Smooth muscle cell (in vitro differentiated cells): ENCODE measurements around the gene NKAIN2. TPM values are rescaled to one million over a fixed set of nuclear protein-coding genes. Genes with fewer than 3 reads are reported as not detected.

ENCODE experiments used
- DNase-seq: peaks from one replicate; lab custom pipeline; 2025; ENCODE audit not compliant: unreplicated experiment; lab: John Stamatoyannopoulos, UW
- H2AFZ ChIP-seq: fragments of 200-600 bp; sonication (generic); 2 replicates; pipeline ENCODE4 v1.6.0; 2016; ENCODE audit warnings: antibody characterized with exemption, low read depth, mild to moderate bottlenecking
- H3F3A ChIP-seq: fragments of 200-600 bp; sonication (generic); 2 replicates; pipeline ENCODE4 v1.6.0; 2017; ENCODE audit warnings: antibody characterized with exemption, low read depth
- H3K27ac ChIP-seq: fragments of 200-600 bp; sonication (generic); 2 replicates; pipeline ENCODE4 v1.5.1; 2016; ENCODE audit warnings: low read depth, mild to moderate bottlenecking
- H3K27me3 ChIP-seq: fragments of 200-600 bp; sonication (generic); 2 replicates; pipeline ENCODE4 v1.6.1; 2016; ENCODE audit warnings: low read depth, mild to moderate bottlenecking
- H3K36me3 ChIP-seq: fragments of 200-600 bp; sonication (generic); 2 replicates; pipeline ENCODE4 v1.5.1; 2016; ENCODE audit warnings: low read depth
- H3K4me1 ChIP-seq: fragments of 200-600 bp; sonication (generic); 2 replicates; pipeline ENCODE4 v1.5.1; 2016; ENCODE audit warnings: low read depth
- H3K4me2 ChIP-seq: fragments of 200-600 bp; sonication (generic); 2 replicates; pipeline ENCODE4 v1.6.0; 2016; ENCODE audit warnings: mild to moderate bottlenecking
- H3K4me3 ChIP-seq: fragments of 200-600 bp; sonication (generic); 2 replicates; pipeline ENCODE4 v1.5.1; 2016; ENCODE audit warnings: mild to moderate bottlenecking
- H3K79me2 ChIP-seq: fragments of 200-600 bp; sonication (generic); 2 replicates; pipeline ENCODE4 v1.6.0; 2016; ENCODE audit warnings: low read depth, mild to moderate bottlenecking
- H3K9ac ChIP-seq: fragments of 200-600 bp; sonication (generic); 2 replicates; pipeline ENCODE4 v1.6.0; 2016; ENCODE audit warnings: low read depth
- H3K9me3 ChIP-seq: fragments of 200-600 bp; sonication (generic); replicated peaks from 2 replicates; pipeline ENCODE4 v1.5.1; 2016; ENCODE audit warnings: low read depth
- H4K20me1 ChIP-seq: fragments of 200-600 bp; sonication (generic); 2 replicates; pipeline ENCODE4 v1.6.0; 2016; ENCODE audit warnings: low read depth
- WGBS: methylation state at CpG from one replicate; pipeline ENCODE4 v1.1.7; 2016; ENCODE audit warnings: low lambda C conversion rate; 5-methylcytosine and 5-hydroxymethylcytosine counted together
- polyA plus RNA-seq: library from polyadenylated mRNA; unstranded; fragments of >200 nt; fragmentation: Nextera tagmentation; extraction: Ambion mirVana; gene quantifications from 2 replicates; pipeline ENCODE4 v1.2.1, GENCODE V29; 2016
- total RNA-seq: library from RNA; depleted of rRNA; stranded (reverse); fragments of >200 nt; gene quantifications from 2 replicates; pipeline ENCODE4 v1.2.3, GENCODE V29; 2014
- TF ChIP-seq, protein P1 (sequence below): fragments of 200-600 bp; sonication (generic); IDR thresholded peaks from 2 replicates; pipeline ENCODE4 v1.5.1; 2017; ENCODE audit warnings: borderline replicate concordance, mild to moderate bottlenecking, antibody characterized with exemption; ENCODE audit not compliant: insufficient read depth, poor library complexity, severe bottlenecking

Gene NKAIN2
- total and polyA plus RNA-seq, 2 experiments from 2014 or later = 0.09 TPM; not detected in 1

DNA sequence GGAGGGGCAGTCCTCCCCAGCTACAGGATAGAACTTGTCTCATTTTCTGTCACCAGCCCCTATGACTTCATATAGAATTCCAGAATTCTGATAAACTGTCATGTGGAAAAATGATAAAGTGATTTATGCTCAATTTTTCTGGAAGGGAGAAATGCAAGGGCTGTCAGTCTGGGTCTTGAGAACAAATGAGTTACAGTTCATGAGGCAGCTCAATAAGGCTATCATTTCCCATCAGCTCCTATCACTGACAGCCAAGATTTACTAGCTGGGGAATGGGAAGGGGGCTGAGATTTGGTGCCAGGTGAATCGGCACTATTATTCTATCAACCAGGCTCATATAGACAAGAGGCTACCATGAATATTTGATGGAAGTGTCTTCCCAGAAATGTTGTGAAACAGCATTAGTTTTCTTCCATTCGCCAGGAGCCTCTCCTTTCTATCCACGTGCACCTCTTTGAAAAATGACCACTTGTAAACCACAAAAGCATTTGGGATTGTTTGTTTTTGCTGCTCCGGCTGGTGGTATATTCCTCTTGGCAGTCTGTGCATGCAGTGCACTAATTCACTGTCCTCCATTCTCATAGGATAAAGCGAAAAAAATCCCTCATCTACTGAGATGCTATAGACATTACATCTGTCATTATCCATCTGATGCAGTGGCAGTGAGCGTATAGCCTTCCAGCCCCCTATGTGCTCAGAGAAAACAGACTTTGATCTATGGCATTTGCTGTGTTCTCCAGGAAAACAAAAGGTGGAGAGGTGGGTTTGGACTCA is 629.9 kb downstream of the NKAIN2 start:
- 93% methylated on average over 6 of the region's 6 CpGs for WGBS
- Histone ChIP-seq H4K20me1 (no peaks in the 10 kb centered on the region), H3K4me2 (no peak overlapping the region), H3K27me3 (no peaks in the 10 kb centered on the region), H2AFZ (no peak overlapping the region), H3K36me3 (no peaks in the 10 kb centered on the region), H3K4me3 (no peak overlapping the region), H3K9ac (no peak overlapping the region), H3K27ac (no peak overlapping the region), H3F3A (no peaks in the 10 kb centered on the region), H3K9me3 (no peaks in the 10 kb centered on the region), H3K79me2 (no peaks in the 10 kb centered on the region), H3K4me1 (no peaks in the 10 kb centered on the region)
- no peak for DNase-seq
- TF ChIP-seq, protein P1, sequence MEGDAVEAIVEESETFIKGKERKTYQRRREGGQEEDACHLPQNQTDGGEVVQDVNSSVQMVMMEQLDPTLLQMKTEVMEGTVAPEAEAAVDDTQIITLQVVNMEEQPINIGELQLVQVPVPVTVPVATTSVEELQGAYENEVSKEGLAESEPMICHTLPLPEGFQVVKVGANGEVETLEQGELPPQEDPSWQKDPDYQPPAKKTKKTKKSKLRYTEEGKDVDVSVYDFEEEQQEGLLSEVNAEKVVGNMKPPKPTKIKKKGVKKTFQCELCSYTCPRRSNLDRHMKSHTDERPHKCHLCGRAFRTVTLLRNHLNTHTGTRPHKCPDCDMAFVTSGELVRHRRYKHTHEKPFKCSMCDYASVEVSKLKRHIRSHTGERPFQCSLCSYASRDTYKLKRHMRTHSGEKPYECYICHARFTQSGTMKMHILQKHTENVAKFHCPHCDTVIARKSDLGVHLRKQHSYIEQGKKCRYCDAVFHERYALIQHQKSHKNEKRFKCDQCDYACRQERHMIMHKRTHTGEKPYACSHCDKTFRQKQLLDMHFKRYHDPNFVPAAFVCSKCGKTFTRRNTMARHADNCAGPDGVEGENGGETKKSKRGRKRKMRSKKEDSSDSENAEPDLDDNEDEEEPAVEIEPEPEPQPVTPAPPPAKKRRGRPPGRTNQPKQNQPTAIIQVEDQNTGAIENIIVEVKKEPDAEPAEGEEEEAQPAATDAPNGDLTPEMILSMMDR = no peak

DNA sequence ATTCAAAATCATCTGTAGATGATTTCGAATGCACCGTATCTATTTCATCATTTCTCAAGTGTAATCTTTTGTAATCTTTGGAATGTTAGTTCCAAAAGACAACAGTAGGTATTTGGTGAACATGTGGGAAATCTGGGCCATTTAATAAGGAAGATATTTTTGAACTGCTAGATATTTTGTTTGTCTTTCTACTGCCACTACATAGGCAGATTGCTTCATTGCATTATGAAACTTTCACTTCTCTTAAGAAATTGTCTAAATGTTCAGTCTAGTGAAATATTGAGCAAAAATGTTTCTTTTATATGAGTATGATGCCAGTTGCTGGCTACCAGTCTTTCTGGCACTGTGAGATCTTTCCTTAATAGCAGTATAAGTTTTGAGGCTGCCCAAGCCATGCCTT is 630.8 kb downstream of the NKAIN2 start:
- H3K4me2 ChIP-seq = no peak overlapping the region
- no peaks in the 10 kb centered on the region for H3K9me3 ChIP-seq
- H3K9ac ChIP-seq = no peak overlapping the region
- H4K20me1 ChIP-seq = no peaks in the 10 kb centered on the region
- no peaks in the 10 kb centered on the region for H3K36me3 ChIP-seq
- no peak overlapping the region for H2AFZ ChIP-seq
- H3K79me2 ChIP-seq = no peaks in the 10 kb centered on the region
- DNase-seq = no peak
- WGBS = 93% methylated on average over 2 of the region's 2 CpGs
- H3K4me3 ChIP-seq = no peak overlapping the region
- H3K27me3 ChIP-seq = no peaks in the 10 kb centered on the region
- TF ChIP-seq, protein P1 = no peak
- no peaks in the 10 kb centered on the region for H3F3A ChIP-seq
- H3K4me1 ChIP-seq = no peaks in the 10 kb centered on the region
- H3K27ac ChIP-seq = no peak overlapping the region

DNA sequence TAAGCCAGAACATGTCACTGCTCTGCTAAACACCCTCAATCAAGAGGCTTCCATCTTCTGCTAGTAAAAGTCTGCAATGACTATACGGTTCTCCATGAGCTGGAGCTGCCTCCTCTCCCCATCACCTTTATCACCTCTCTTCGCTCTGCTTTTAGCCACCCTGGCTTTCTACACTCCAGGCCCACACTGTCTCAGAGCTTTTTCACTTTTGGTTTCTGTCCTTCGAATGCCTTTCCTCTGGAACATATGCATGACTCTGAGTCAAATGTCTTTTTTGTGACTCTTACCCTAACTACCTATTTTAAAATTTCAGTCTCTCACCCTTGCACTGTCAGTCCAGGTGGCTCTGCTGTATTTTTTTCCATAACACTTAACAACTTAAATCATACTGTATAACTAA is 633.1 kb downstream of the NKAIN2 start:
- no peaks in the 10 kb centered on the region for H3K36me3 ChIP-seq
- H3K4me1 ChIP-seq = no peaks in the 10 kb centered on the region
- no peak overlapping the region for H3K9ac ChIP-seq
- no peak for DNase-seq
- H3K79me2 ChIP-seq = no peaks in the 10 kb centered on the region
- no peaks in the 10 kb centered on the region for H3K27me3 ChIP-seq
- H3F3A ChIP-seq = no peaks in the 10 kb centered on the region
- 89% methylated on average over 3 of the region's 3 CpGs for WGBS
- no peak overlapping the region for H2AFZ ChIP-seq
- no peak overlapping the region for H3K27ac ChIP-seq
- TF ChIP-seq, protein P1 = no peak
- no peaks in the 10 kb centered on the region for H3K9me3 ChIP-seq
- no peak overlapping the region for H3K4me2 ChIP-seq
- H3K4me3 ChIP-seq = no peak overlapping the region
- H4K20me1 ChIP-seq = no peaks in the 10 kb centered on the region

DNA sequence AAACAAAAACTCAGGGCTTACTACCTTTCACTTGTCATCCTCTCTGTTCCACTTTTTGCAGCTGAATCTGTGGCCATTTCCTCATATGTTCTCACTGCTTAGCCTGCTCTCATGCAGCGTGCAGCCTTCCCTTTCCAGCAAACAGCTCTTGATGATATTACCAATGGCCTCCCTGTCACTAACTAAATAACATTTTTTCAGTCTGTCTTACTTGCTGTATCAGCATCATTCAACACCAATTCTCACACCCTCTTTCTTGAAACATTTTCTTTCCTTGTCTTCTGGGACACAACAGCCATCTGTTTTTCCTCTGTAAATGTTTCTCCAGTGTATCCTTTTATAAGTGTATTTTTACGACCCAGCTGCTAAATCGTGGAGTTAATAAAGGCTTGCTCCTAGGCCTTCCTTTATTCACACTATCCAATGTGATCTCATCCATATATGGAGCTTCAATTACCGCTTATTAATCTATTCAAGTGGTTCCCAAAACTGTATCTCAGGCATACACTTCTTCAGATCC is 634.9 kb downstream of the NKAIN2 start:
- no peaks in the 10 kb centered on the region for H4K20me1 ChIP-seq

More for the DNA sequence above, 634.9 kb downstream of the NKAIN2 start:
- Histone ChIP-seq H3K36me3 (no peaks in the 10 kb centered on the region), H3K9me3 (no peaks in the 10 kb centered on the region), H3K27me3 (no peaks in the 10 kb centered on the region), H3K4me3 (no peak overlapping the region), H3K27ac (no peak overlapping the region), H3K9ac (no peak overlapping the region), H3K79me2 (no peaks in the 10 kb centered on the region), H3F3A (no peaks in the 10 kb centered on the region), H2AFZ (no peak overlapping the region), H3K4me2 (no peak overlapping the region), H3K4me1 (no peaks in the 10 kb centered on the region)
- WGBS = 67% methylated on average over 4 of the region's 4 CpGs
- TF ChIP-seq, protein P1 = no peak
- no peak for DNase-seq
